CD1c-positive myeloid dendritic cell (primary cell): Measurements from ENCODE around the gene GAS6.
A peak's percentile ranks its signal among the peaks of the same experiment; 100 is the strongest.
"Not testable (repeated sequence)": the region's sequence is repeated elsewhere in the genome, so short reads cannot be mapped to it uniquely, and the experiment has no call there.

Experiments used
- DNase-seq: peaks from one replicate; pipeline ENCODE4 v3.0.0-alpha.2; 2016; ENCODE audit errors: extremely low spot score

Gene GAS6

DNA sequence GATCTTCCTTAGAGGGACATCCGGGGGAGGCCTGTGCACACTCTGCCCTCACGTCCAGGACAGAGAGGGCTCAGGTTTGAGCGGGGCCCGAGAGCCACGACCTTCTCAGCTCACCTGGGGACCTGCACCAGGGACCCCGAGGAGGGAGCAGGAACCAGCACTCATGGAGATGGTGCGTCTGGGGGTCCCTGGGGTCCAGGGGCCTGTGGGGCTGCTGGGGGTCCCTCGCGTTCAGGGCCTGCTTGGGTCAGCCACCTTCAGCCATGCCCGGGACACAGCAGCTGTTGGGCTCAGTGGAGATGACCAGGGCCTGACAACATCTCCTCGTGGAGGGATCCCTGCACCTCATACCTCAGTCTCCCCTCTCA is 57.8 kb downstream of the GAS6 start:
- no peak for DNase-seq

DNA sequence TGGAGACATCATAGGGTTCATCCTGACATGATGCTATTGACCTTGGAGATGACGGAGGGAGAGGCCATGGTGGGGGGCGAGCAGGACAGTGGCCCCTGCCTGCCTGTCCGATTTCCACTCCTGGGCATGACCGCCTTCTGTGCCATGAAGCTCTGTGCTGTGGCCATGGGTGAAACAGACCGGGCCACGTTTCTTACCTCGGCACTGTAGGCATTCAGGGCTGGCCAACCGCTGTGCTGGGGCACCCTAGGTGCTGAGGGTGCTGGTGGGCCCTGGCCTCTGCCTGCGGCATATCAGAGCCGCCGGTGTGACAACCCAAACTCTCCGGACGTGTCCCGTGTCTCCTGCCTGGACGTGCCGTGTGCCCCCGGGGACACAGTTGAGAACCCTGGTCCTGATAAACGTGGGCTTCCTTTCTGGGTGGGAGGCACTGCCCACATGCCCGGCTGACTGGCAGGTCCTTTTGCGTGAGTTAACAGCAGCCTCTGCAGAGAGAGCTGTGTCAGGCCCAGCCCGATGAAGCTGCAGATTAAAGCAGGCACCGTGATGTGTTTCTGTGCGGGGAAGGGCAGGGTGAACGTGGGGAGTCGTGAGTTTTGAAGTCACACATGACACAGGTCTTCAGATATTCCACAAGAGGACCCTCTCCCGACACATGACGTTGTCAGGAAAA is 58.3 kb downstream of the GAS6 start:
- DNase-seq = no peak

DNA sequence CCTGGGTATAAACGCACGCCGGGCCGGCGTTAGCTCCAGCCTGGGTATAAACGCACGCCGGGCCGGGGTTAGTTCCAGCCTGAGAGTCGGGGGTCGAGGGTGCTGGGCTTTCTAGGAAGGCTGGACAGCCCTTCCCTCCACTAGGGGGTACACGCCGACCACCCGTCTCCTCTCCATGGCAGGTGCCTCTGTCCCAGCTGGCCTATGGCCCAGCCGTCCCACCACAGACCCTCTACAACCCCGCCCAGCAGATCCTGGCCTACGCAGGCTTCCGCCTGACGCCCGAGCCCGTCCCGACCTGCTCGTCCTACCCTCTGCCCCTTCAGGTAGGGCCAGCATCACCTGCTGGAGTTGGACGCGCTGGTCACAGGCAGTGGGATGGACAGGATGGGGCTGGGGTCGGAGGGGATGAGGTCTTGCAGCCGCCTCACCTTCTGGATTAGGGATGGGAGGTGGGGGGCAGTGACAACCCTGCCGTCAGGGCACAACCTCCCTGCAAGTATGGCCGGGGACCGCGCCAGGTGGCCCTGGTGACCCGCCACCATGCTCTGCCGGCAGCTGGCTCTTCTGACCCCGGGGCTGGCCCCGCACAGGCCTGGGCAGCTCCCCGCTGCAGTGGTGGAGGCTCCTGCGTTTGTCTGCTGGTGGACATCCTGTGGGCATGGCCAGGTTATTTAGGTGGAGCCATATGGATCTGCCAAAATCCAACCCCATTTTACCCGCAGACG is 59.0 kb downstream of the GAS6 start:
- no peak for DNase-seq

DNA sequence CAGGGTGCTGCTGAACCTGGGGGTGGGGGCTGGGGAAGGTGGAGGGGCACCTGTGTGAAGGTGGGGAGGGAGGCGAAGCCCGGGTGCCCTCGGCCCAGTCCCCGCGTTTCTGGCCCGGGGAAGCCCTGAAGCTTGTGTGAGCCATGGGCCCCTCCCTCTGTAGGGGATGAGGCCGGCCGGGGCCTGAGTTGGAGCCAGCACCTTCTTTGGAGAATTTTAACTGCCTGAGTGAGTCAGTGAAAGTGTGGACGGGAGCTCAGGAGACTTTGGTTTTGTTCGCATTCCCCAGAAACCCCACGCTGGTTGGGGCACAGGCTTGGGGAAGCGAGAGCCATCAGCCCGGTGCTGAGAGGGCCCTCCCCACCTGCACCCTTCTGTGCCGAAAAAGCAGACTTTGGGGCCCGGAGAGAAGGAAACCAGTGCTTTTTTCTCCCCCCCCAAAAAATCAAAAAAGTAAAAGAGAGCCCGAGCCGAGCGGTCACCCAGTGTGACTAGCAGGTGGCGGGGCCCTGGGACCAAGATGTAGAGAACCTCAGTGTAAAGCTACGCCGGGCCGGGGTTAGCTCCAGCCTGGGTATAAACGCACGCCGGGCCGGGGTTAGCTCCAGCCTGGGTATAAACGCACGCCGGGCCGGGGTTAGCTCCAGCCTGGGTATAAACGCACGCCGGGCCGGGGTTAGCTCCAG is 59.7 kb downstream of the GAS6 start:
- no peak for DNase-seq

DNA sequence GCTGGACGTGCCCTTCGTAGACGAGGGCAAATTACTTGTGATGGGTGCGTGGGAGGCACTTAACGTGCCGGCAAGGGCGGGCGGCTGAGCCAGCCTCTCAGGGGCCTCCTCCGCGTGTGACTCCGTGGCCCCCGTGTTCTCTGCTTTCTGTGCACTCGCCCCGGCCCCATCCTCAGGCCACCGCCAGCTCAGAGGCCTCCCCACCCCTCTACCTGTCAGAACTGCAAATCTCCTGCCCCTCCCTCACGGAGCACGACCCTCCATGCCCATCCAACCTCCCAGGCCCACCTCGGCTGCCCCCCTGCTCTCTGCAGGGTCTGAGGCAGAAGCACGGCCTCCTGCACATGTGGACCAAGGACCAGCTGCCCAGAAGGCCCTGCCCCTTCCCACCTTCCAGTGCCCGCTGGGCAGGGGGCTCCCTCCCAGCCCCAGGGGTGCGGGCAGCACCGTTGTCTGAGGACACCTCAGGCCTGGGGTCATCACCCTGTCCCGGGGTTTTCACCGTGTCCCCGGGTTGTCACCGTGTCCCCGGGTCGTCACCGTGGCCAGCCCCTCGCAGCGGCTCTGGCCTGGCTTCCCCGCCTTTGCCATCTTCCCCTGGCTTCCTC is 60.4 kb downstream of the GAS6 start:
- DNase-seq = no peak

DNA sequence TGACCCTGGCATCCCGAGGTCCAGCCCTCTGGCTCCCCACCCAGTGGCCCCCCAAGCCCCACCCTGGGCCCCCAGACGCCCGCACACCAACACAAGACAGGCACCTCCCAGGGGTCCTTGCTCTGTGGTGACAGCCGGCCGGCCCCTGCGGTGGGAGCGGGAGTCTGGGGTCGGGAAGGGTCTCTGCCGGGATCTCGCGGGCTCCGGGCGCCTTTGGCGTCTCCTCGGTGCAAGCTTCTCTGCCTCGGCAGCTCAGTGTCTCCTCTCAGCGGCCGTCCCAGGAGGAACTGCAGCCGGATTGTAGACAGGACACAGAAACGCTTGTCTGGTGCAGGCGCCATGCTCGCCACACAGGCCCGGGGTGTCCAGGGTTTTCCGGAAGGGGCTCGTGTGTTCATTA is 61.1 kb downstream of the GAS6 start:
- DNase-seq = no peak

DNA sequence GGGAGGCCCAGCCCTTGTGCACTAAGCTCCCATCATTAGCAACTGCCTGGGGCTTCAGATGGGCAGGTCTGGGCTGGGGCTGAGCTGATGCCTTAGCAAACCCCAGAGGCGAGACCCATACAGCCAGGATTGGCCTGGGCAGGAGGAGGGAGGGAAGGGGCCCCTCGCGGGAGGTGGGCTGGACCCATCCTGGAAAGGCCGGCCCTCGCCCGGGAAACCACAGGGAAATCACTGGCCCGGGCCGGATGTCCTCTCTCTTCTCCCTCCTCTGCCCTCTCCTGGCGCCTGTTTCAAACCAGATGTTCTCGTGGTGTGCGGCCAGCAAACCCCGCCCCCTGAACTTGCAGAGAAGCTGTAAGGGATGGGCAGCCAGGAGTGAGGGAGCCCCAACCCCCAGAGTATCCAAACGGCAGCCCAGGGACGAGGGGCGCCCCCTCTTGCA is 61.8 kb downstream of the GAS6 start:
- peak; percentile 4 for DNase-seq

DNA sequence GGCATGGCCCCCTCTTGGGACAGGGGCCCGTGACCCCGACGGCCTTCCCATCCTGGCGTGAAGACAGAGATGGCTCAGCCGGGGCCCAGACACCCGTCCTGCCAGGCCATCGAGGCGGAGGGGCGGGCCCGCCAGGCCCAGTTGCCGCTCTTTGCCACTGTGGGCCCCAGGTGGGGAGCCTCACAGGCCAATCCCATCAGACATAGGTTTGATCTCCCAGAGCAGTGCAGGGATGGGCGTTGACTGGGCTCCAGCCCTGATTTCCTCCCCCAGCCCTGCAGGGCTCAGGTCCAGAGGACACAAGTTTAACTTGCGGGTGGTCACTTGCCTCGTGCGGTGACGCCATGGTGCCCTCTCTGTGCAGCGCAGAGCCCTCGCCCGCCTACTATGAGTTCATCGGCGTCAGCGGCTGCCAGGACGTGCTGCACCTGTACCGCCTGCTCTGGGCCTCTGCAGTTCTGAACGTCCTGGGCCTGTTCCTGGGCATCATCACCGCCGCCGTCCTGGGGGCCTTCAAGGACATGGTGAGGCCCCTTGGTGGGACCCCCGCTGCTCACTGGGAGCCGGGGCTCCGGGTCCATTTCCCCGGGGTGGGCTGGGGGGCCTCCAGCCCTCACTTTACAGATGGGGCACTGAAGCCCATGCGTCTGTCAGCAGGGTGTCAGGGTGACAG is 62.5 kb downstream of the GAS6 start:
- DNase-seq = no peak

DNA sequence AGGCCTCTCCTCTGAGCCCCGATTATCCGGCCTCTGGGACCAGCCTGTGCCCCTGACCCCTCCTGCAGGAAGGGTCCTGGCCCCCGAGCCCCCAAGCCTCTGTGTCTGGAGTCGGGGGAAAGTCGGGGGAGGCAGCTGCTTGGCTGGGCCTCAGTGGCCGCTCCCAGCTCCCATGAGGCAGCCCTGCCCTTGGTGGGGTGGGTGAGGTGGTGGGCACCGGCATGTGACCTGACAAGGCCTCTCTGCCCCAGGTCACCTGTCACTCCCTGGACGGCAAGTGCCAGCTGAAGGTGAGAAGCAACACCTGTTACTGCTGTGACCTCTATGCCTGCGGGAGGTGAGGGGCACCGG is 63.3 kb downstream of the GAS6 start:
- no peak for DNase-seq

DNA sequence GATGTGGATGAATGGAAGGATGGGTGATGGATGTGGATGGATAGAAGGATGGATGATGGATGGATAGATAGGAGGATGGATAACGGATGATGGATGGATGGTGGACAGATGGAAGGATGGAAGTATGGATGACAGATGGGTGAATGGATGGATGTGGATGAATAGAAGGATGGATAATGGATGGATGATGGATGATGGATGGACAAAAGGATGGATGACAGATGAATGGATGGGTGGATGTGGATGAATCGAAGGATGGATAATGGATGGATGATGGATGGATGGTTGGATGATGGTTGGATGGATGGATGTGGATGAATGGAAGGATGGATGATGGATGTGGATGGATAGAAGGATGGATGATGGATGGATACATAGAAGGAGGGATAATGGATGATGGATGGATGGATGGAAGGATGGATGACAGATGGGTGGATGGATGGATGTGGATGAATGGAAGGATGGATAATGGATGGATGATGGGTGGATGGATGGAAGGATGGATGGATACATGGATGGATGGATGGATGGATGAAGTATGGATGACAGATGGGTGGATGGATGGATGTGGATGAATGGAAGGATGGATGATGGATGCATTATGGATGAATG is 65.6 kb downstream of the GAS6 start:
- DNase-seq = no peak

DNA sequence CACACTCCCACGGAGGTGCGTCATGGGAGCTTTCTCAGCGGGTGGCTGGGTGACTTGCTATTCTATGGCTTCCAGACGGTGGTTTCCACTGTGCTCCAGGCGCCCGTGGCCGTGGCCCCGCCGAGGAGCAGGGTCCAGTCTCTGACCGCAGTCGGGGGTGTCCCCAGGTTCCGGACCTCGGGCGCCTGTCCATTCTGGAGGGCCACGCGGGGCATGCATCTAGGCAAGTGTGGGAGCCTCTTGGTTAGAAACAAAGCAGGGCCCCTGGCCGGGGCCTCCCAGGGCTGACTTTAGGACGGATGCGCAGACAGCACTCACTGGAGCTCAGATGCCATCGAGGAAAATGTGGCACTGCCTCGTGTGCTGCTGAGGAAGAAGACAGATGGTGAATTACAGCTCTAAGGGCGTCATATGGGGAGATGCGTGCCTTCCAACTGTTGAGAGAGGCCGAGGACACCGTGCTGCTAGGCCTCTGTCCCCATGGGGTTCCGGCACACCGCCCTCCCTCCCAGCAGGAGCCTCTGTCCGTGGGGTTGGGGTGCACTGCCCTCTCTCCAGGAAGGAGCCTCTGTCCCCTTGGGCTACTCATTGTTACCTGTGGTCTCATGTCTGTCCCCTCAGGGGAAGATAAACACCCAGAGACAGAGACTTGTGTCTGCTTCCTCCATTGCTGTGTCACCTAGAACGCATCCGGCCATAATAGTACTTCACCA is 66.8 kb downstream of the GAS6 start:
- no peak for DNase-seq

DNA sequence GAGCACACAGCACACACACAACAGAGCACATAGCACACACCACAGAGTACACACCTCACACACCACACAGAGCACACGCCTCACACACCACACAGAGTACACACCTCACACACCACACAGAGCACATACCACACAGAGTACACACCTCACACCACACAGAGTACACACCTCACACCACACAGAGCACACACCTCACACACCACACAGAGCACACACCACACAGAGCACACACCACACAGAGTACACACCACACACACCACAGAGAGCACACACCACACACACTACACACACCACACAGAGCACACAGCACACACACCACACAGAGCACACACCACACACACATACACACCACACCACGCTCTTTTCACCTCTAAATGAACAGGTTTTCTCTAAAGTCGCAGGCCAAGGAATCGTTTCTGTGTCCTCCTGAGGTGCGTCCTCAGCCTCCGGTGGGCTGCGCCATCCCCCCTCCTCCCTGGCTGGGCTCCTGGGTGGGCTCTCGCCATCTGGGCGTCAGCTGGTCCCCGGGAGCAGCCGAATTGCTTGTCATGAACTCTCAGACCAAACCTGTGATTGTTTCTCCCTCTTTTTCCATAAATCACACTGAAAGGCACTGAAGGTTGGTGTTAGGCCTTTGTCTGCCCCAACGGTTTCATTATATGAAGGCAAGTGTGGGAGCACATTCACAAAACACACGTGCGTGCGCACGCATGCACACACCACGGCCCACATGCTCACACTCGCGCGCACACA is 67.5 kb downstream of the GAS6 start:
- DNase-seq = no peak

DNA sequence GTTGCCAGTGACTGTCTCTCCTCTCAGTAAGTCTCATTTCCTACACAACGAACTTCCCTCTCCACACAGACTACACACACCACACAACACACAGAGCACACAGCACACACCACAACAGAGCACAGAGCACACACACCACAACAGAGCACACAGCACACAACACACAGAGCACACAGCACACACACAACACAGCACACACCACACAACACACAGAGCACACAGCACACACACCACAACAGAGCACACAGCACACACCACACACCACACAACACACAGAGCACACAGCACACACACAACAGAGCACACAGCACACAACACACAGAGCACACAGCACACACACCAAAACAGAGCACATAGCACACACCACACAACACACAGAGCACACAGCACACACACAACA is 68.5 kb downstream of the GAS6 start:
- not testable (repeated sequence) for DNase-seq

DNA sequence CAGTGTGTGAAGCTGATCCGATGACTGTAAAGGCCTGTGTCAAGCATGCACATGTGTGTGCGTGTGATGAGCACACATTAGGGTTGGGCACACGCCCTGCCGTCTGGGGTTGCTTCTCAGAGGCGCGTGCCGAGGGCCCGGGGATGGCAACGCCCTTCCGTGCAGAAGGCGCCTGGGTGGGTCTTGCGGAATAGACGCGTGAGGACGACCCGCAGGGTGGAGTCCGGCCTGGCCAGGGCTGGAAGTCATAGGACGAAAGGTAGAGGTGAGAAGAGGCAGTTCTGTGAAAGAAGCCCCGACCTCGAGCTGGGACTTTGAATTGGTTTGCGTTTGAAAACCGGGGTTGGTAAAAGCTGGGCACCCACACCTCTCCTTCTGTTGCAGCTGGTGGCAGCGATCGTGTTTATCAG is 69.1 kb downstream of the GAS6 start:
- DNase-seq = no peak

DNA sequence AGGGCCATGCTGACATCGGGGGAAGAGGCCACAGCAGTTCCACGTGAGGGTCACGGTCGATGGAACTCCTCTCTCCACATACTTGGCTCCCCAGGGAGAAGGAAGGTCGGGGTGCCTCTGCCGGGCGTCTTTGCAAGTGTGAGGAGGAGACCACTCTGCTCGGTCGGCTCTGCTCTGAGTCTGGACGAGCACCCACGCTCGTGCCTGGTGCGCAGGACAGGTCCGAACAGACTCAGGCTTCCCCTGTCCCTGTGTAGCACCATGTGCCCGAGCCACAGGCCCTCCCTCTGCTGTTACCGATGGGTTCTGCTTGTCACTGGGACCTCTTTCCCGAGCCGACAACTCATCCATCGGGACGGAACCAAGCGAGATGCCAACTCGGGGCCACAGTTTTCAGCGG is 69.8 kb downstream of the GAS6 start:
- DNase-seq = no peak

DNA sequence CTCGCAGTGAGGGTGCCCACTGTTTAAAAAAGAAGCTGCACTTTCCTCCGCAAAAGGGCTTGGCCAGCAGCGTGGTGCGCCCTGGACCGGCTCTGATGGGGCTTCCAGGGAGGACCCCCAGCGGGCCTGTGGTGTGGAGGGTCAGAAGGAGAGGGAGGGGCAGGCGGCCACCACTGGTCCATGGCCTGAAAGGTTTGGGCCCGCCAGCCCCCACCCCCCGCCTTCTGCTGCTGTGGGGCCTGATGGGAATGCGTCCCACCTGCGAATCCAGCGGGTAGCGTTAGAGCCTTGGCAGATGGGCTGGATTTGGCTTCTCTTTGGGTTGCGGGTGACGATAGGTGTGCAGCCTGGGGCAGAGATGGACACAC is 70.2 kb downstream of the GAS6 start:
- no peak for DNase-seq

DNA sequence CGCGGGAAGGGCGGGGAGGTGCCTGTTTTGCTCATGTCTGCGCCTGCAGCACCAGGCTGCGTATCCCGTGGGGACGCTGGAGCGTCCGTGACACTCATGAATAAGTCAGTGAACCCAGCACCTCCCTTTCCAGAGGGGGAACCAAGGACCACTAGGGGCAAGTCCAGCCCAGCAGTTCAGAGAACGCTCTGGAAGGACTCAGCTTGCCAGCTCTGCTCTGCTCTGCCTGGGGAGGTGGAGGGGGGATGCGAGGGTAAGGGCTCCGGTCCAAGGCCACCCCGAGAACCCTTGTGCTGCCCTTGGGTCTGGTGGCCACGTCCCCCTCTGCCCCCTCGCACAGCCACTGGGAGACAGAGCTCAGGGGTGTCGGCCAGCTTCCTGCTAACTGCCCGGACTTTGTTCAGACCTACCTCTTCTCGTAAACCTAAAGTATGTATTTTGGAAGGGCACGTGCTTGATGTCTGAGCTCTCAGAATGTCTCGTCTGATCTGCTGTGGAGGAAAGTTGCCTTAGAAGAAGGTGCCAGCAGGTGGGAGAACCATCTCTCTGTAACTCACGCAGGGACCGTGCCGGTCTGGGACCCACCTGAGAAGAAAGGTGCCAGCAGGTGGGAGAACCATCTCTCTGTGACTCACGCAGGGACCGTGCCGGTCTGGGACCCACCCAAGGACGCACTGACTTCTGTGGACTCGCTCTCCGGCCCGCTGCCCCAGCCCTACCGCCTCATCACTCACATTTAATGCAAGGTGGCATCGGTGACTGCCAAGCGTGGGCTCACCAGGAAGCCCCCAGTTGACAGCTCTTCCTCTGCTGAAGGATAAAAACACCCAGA is 70.8 kb downstream of the GAS6 start:
- DNase-seq = no peak

DNA sequence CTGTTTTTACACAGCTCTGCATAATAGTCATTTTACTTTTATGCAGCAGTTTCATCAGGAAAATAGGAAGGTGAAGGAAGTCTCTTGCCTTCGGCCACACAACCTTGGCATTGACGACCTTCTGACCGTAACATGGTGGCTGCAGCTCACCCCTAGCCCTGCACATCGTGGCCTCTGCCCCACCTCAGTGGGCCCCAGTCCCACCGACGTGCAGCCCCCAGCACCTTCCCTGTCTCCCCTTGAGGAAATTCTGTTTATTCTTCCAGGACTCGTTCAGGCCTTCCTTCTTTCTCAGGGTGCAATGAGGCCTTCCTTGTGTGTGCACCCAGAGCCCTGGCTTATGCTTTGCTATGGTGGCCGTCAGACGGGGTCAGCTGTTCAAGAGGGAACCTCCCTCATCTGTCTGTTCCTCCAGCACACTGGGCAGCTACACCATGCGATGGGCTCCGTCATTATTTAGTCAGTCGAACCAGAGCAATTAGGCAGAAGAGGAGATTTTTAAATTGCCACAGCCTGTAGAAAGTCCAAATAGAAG is 71.6 kb downstream of the GAS6 start:
- DNase-seq = no peak

DNA sequence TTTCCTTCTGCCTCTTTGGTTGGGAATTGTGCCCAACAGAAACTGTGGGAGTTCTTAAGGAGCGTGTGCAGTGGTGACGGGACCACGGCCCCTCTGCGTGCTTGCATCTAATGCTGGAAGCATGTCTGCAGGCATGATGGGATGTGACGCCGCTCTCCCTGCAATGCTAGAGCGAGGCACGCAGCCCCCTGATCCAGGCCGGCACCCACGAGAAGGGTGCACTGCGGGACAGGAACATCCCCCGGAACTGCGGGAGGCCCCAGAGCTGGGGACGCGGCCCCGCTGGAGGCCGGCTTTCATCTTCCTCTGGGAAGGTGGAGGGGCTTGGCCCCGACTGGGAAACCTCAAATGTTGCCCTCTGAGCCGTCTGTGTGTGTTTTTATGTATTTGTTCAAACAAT is 72.1 kb downstream of the GAS6 start:
- DNase-seq = no peak
